ENCODE measurements around the gene NUDT16L1. TPM values are rescaled to one million over a fixed set of nuclear protein-coding genes. Genes with fewer than 3 reads are reported as not detected.
A peak's percentile ranks its signal among the peaks of the same experiment; 100 is the strongest.

Gene NUDT16L1
- 20.8 TPM for polyA plus RNA-seq (2013, experiment 1 of 2; ENCODE audit: insufficient read length)
- polyA plus RNA-seq (2013, experiment 2 of 2; ENCODE audit: insufficient read length) = 23.4 TPM

DNA sequence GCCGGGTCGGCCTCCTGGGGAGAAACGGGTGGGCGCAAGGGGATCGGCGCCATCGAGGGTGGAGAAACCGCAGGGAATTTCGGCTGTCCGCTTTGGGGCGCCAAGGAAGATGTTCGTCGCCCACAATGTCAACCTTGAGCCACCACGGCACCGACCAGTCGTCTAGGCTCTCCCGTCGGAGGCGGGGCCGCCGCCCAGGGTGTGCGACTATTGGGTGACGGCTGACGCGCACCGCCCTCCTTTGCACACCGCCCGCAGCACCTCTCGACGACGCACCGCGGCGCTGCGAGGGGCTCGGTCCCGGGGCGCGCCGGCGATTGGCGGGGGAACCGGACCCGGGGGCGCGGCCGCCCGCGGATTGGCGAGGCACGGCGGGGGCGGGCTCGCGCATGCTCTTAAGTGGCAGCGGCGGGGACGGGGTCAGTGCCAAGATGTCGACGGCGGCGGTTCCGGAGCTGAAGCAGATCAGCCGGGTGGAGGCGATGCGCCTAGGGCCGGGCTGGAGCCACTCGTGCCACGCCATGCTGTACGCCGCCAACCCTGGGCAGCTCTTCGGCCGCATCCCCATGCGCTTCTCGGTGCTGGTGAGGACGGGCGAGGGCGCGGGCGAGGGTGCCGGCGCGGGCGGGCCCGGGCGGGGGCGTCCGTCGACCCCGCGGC is at the start of gene NUDT16L1:
NUDT16L1 (plus strand) TSS at position 267 of the 660 bp plus-strand sequence; CDS start at position 432, 165 bp downstream.
- peak; percentile 96 for DNase-seq

DNA sequence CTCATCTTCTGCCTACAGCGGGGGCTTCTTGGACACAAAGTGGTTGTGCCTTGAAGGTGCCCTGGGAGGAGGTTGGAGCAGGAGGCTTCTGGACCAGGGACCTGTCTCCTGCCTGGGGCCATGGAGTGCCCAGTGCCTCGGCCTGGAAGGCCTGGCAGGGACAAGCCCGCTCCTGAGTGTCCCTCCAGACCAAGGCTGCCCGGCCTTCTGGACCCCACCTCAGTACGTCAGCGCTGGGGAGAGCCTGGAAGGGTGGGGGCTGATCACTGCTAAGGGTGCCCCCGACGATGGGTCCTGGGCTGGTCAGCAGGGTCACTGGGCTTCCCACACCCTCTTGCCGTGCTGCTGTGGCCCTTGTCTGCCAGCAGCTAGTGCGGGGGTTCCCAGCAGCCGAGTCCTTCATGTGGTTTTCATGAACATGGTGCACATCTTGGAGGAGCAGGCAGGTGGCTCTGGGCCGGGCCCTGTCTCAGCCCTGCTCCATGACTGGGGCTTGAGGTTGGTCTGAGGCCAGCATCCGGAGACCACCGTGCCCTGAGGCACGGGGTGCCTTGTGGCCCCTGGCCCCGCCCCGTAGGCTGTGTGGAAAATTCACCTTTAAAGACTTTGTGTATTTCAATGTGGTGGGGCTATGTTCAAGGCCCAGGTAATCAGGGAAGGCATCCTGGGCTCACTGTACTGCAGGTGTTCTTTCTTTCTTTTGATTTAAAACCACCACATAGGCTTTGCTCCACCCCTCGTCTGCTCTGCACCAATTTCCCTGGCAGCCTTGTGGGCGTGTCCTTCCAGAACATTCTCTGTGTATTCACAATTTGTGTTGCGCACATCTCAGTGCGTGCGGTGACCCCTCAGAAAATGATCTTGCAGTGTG is 46.4 kb upstream of the NUDT16L1 start:
- DNase-seq = no peak

DNA sequence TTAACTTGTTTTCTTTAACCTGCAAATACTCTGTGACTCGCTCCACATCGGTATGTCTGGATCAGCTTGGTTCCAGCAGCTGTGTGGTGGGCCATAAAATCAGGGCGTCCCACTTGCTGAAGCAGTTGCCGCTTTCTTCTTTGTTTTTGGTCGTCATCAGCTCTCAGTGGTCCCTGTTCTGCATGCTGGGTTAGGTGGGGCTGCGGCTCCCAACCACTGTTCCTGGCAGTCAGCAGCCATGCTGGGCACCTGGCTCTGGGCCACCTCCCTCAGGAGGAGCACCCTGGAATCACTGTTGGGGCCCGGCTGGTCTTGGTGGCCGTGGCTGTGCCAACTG is 45.8 kb upstream of the NUDT16L1 start:
- DNase-seq = no peak

DNA sequence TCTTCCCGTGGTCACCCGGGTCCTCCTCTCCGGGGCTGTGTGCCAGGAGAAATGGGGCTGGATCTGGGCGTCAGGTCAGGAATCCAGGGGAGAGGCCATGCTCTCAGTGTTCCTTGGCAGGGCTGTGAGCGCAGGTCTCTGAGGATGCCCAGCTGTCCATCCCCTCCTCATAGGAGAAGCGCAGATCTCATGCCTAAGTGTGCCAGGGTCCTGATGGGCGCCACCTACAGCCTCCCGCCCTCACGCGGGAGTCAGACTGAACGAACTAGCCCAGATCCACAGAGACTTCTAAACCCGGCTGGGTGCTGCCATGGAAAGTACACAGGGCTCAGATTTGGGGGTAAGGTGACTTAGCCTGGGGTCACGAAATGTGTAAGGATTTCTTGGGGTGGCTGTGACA is 44.4 kb upstream of the NUDT16L1 start:
- DNase-seq = no peak

DNA sequence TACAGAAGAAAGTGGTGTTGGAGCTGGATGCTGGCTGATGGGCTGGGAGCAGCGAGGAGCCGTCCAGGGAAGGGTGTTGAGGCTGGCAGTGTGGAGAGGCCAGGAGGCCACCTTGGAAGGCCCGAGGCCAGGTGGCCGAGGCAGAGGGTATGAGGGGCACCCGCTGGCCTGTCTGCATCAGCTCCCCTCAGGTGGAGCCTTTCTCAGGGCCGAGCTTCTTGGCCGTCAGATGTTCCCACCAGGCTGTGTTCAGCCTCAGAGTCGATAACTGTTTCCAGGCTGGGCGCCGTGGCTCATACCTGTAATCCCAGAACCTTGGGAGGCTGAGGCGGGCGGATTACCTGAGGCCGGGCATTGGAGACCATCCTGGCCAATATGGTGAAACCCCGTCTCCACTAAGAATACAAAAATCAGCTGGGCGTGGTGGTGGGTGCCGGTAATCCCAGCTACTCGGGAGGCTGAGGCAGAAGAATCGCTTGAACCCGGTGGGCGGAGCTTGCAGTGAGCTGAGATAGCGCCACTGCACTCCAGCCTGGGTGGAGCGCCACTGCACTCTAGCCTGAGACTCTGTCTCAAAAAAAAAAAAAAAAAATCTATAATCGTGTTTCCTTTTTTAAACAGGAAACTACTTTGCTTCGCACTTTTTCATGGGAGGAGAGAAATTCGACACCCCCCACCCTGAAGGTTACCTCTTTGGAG is 43.5 kb upstream of the NUDT16L1 start:
- DNase-seq = no peak

DNA sequence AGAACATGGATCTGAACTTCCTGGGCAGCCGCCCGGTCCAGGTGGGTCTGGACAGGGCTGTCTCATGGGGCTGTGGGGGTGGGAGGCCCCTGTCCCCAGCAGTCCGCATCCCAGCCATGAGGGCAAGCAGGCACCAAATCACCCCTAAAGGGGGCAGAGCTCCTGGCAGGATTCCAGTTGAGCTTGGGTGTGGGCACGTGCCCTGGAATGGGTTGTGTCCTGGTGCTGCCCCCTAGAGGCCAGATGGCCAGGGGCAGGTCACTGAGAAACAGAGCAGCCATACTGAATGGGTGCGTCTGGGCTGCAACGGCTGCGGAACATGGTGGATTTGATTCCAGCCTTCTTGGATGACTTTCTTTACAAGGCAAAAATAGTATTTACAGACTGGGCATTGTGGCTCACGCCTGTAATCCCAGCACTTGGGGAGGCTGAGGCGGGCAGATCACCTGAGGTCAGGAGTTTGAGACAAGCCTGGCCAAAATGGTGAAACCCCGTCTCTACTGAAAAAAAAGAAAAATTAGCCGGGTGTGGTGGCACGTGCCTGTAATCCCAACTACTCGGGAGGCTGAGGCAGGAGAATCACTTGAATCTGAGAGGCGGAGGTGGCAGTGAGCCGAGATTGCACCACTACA is 42.8 kb upstream of the NUDT16L1 start:
- peak; percentile 41 for DNase-seq

DNA sequence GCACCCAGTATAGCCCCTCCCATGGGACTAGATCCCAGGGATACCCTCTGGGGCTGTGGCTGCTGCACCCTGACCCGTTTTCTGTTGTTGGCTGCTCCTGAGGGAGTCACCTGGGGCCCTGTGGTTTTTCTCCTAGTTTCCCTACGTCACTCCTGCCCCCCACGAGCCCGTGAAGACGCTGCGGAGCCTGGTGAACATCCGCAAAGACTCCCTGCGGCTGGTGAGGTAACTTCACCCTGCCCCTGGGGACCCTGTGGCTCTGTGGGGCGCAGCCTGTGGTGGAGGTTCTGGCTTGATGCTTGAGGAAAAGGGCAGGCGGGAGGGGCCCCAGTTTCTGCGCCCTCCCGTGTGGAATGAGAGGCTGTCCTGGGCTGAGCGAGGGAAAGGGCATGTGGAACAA is 41.5 kb upstream of the NUDT16L1 start:
- no peak for DNase-seq

DNA sequence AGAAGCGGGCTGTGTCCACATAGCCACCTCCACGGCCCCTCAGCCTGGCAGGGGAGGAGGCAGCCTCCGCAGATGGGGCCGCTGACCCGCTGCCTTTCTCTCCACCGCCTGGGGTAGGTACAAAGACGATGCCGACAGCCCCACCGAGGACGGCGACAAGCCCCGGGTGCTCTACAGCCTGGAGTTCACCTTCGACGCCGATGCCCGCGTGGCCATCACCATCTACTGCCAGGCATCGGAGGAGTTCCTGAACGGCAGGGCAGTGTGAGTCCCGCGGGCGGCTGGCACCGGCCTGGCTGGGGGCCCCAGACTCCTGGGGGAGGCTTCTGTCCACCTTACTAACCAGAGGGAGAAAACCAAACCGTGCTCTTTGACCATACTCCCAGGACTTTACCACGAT is 40.8 kb upstream of the NUDT16L1 start:
- DNase-seq = no peak

DNA sequence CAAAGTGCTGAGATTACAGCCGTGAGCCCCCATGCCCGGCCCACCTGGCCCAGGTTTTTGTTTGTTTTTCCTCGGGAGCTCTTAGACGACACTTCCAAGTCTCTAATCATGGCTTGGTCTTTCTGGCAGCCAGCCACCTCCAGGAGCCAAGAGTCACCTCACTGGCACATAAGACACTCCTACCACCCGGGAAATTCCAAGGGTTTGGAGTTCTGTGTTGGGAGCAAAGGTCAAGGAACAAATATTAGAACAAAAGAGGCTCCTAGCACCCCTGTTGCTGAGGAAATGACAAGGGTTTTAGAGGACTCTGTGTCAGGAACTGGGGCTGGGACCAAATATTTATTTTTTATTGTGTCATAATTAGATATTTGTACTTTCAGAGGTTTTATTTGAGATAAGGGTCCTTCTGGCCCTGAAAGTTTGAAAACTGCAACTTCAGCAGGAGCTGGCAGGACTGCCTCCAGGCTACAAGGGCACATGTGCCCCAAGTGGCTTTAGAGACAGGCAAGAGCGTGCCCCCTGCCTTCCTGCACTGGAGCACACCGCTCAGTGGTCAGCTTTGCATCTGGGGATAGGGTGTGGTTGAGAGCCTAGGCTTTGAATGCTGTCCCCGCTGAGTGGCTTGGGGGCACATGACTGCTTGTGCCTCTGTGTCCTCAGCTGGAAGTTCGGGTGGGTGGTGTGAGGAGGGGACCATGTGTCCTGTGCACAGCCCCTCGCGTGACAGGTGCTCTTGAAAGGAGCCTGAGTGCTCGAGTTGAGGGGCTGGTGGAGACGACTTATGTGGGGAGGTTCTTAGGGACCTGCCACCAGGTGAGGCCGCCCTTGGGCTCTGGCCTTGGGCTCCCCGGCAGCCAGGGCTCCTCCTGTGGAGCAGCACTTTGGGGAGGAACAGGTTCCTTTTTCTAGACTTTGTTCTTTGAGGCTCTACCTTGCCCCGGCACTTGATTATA is 39.1 kb upstream of the NUDT16L1 start:
- DNase-seq = no peak

DNA sequence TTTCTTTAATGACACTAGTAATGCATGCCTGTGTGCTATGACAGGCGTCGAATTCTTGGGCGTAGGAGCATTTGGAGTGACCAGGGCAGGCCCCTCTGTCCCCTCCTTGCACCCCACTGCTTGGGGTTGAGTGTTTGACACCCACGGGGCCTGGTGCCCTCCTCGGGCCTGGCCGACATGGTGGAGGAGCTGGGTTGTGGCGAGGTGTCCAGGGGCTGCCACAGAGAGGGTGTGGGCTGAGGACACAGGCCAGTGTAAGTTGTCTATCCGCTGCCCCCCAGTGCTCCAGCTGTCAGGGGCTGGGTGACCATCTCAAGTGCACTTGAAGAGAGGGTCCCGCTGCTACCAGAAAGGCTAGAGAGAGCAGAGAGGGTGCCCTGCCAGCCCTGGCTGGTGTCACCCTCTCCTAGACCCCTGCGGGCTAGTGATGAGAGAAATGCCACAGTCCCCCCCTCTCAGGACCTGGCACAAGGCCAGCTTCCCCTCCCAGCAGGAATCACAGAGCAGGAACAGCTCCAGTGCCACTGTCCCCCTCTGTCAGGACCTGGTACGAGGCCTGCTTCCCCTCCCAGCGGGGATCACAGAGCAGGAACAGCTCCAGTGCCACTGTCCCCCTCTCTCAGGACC is 38.3 kb upstream of the NUDT16L1 start:
- no peak for DNase-seq

DNA sequence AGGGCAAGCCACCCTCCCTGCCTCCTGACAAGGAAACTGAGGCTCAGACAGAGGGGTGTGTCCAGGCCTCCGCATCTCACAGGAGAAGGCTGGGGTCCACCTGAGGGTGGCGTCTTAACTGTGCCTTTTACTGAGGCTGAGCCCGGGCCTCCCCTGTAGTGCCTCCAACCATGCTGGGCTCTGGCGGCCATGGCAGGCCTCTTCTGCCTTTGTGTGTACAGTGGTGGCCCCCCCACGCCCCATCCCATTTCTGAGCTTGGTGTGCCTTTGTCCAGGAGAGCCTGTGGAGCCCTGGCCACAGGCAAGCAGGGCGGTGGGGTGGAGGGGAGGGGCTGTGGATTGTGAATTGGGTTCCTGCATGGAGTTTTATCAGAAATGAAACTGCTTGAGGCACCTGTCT is 37.6 kb upstream of the NUDT16L1 start:
- DNase-seq = no peak

DNA sequence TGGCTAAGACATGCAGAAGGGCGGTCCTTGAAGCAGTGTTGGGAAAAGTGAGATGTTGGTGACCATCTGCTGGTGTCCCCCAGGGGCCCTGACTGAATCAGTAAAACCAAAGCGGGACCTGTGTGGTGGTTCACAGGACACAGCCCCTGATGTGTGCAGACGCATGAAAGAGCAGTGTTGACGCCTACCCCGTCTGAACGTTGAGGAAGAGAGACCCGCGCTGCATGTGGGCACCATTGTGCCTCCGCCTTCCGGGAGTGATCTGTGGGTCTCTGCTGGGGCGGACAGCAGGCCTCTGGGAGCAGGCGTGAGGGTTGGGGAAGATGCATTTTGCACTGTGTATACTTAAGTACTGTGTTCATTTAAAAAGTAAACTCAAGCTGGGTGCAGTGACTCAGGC is 37.1 kb upstream of the NUDT16L1 start:
- no peak for DNase-seq

DNA sequence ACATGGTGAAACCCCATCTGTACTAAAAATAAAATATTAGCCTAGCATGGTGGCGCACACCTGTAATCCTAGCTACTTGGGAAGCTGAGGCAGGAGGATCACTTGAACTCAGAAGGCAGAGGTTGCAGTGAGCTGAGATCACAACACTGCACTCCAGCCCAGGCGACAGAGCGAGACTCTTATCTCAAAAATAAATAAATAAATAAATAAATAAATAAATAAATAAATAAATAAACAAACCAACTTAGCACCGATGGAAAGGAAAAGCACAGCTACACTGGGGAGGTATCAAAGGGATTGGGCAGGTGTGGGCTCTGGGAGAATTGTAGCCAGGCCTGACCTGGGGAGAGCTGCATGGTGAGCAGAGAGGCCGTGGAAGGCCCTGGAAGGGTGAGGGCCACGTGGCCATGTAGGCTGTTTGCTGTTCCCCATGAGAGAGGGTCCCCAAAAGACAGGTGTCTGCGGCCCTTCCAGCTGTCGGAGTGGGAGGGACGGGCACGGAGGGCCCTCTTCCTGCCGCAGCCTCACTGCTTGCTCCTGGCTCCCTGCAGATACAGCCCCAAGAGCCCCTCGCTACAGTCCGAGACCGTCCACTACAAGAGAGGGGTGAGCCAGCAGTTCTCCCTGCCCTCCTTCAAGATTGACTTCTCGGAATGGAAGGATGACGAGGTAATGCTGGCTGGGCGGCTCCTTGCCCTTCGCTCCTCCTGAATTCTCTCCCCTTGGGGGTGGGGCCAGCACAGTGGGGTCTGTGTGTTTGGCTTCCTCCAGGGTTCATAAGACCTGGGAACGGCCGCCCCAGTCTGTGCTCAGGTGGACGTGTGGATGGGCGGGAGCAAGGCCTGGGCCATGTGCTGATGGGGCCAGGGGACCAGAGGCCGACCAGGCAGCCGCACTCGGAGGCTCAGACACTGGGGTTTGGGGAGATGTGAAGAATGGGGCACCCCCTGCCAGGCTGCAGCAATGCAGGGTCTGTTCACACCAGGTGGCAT is 36.4 kb upstream of the NUDT16L1 start:
- DNase-seq = no peak

DNA sequence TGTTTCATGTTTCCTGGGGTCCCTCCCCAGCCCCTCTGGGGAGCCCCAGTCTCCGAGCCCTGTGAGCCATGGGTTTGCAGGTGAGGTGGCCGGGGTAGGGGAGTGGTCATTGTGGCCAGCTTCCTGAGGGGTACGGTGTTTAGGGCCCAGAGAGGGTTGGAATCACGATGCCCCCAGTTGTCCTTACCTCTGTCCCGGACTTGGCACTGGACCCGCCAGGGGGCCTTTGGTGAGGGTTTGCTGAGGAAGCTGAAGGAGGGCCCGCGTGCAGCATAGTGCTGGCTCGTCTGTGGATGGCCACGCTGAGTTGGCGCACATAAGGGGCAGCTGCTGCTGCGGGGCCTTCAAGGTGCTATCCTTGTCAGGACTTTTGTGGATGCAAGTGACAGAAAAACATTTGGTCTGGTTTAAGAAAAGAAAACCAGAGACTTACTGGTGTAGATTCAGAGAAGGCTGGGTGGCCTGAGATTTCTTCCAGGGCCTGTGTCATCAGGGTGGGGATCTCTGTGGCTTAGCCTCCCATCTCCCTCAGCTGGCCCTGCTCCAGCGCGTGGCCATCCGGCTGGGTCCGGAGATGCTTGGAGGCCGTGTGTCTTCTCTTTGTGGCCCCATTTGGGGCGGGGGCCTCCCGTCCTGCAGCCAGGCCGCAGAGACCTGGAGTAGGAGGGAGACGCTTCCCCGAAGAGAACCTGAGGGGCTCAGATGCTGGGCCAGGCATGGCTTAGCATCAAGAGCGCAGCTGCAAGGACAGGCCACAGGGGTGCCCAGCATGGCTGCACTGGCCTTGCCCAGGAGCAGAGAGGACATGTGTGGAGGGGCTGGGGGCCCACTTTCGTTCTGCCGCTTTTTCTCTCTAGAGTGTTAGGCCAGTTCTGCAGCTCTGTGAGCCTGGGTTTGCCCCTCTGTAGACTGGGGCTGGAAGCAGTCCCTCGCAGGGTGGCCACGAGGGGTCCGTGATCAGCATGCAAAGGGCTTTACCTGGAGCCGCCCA is 33.7 kb upstream of the NUDT16L1 start:
- DNase-seq = no peak

DNA sequence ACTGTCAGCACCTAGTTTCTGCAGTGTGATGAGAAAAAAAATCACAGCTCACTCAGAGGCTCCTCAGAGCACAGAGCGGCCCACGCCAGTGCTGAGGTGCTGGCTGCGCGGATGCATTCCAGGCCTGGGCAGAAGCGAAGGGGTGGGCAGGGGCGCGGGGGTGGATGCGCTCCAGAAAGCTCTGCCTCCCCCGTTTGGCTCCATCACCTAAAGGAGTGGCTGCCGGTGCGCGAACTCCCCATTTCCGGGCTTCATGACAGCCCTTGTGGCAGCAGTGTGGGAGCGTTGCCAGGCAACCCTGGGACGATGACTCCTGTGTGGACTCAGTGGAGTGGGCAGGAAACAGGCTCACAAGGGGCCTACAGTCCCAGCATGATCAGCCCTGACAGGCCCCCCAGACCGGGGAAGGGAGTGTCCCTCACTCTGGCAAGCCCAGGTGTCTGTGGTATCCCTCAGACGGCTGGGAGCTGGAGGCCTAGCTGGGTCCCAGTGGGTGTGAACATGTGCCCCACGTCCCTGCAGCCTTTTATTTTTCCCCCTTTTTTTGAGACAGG is 32.8 kb upstream of the NUDT16L1 start:
- peak; percentile 38 for DNase-seq

DNA sequence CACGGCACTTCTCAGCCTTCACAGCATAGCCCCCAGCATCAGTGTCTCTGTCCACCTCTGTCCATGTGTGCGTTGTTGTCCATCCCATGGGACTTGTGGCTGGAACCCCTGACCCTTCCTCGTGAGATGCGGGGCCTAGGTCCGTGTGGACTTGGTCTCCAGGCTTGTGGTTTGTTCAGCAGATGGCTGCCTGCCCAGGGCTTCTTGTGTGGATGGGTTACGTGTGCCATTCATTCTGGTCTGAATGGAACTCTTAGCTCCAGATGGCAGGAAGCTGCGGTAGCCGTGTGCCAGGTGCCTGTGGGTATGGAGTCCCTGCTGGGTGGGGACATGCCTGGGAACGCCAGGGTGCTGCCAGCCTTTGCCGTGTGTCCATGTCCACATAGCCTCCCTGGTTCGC is 31.7 kb upstream of the NUDT16L1 start:
- no peak for DNase-seq

DNA sequence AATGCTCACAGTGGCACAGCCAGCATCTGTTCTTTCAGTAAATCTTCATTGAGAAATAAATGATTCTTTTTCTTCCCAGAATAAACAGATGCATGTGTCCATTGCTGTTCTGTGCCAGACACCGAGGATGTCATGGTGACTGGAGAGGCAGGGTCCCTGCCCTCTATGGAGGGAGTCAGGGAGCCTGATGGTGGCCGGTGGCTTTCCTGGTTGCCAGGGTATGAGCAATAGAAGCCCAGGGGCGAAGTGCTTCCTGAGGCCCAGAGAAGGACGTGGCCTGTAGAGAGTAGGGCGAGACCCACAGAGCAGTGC is 29.9 kb upstream of the NUDT16L1 start:
- no peak for DNase-seq

DNA sequence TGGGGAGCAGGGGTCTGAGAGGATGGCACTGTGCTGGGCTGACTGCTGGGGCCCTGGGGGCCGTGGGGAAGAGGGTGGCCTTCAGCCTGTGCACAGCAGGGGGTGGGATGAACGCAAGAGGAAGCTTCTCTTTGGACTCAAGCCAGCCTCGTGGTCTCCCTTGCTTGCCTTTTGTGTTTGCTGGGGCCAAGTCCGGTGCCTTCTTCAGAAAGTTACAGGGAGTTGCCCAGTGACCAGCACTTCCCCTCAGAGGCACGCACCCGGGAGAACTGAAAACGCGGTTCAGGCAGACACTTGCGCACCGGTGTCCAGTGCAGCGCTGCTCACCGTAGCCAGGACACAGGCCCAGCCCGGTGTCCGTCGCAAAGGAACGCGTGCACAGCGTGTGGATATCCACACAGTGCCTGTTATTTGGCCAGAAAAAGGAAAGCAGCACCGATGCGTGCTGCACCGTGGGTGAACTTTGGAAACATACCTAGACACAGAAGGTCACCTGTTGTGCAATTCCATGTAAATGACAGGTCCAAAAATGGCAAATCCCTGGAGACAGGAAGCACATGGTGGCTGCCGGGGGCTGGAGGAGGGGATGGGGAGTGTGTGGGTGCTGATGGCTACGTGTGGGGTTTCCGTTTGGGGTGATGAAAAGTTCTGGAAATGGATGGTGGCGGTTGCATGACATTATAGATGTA is 29.4 kb upstream of the NUDT16L1 start:
- DNase-seq = no peak

Measured in fibroblast of skin of abdomen (primary cell).